ENCODE results near the gene BCL7C. TPM values are rescaled to one million over a fixed set of nuclear protein-coding genes. Genes with fewer than 3 reads are reported as not detected.
"Not testable (repeated sequence)": the region's sequence is repeated elsewhere in the genome, so short reads cannot be mapped to it uniquely, and the experiment has no call there.

The BCL7C gene
- total and polyA plus RNA-seq, 12 donors, result 24.2 to 68.8 (median 27.5) TPM

GRCh38 chr16:30894540-30895368, 877 bp upstream of the BCL7C start:
- Histone ChIP-seq H3K36me3 (peaks cover 0 to 30% (median 9%) of the 10 kb centered on the region in 9 donors), H3K27ac (peak overlapping the region; percentile 86 to 100 (median 96)), H3K4me1 (peaks cover 13 to 48% (median 36%) of the 10 kb centered on the region in 9 donors), H3K27me3 (no peaks in the 10 kb centered on the region), H3K4me3 (peak overlapping the region in 9 of 10 donors; percentile 4 to 100 (median 94)), H3K9me3 (no peaks in the 10 kb centered on the region)
- no peak for TF ChIP-seq CTCF (IDR thresholded peaks at IDR 0.05)
- intact Hi-C loops (cut with DNase I), result loop anchor here in 3 of 10 donors (1.0 to 5.0 kb wide), 3 partner anchors 28 to 50 kb away; no protein-coding TSS in a partner anchor
- WGBS, 2 donors, result 38 to 40% methylated on average over 16 of the region's 16 CpGs
- ATAC-seq (no peak), DNase-seq (no peak)

GRCh38 chr16:30893417-30893743, 497 bp downstream of the BCL7C start:
- ATAC-seq (peak in 1 of 8 donors; percentile 2), DNase-seq (peak in 1 of 2 donors; percentile 33)
- intact Hi-C loops (cut with DNase I), result loop anchor here in 1 of 10 donors (5.0 kb wide), 1 partner anchor 46 kb away; no protein-coding TSS in a partner anchor
- H3K4me1 ChIP-seq, result peaks cover 13 to 48% (median 36%) of the 10 kb centered on the region in 9 donors
- WGBS, 2 donors, result 1 to 3% methylated on average over 11 of the region's 11 CpGs
- H3K27ac ChIP-seq, result peak overlapping the region; percentile 92 to 100 (median 96)
- H3K4me3 ChIP-seq, result peak overlapping the region; percentile 73 to 100 (median 94)
- no peaks in the 10 kb centered on the region for H3K27me3 ChIP-seq
- no peaks in the 10 kb centered on the region for H3K9me3 ChIP-seq
- TF ChIP-seq CTCF (IDR thresholded peaks at IDR 0.05), result no peak
- peaks cover 0 to 44% (median 19%) of the 10 kb centered on the region in 9 donors for H3K36me3 ChIP-seq

- H3K9me3 ChIP-seq, result no peaks in the 10 kb centered on the region
- H3K36me3 ChIP-seq, result peaks cover 0 to 49% (median 19%) of the 10 kb centered on the region in 9 donors
- H3K27me3 ChIP-seq, result no peaks in the 10 kb centered on the region
- intact Hi-C loops (cut with DNase I), result loop anchor here in 1 of 10 donors (5.0 kb wide), 1 partner anchor 46 kb away; no protein-coding TSS in a partner anchor
- ATAC-seq (peak in 1 of 8 donors; percentile 0), DNase-seq (no peak)
- peak overlapping the region; percentile 73 to 100 (median 94) for H3K4me3 ChIP-seq
- peak overlapping the region in 9 of 10 donors; percentile 92 to 100 (median 96) for H3K27ac ChIP-seq
- WGBS, 2 donors, result 60 to 64% methylated on average over 20 of the region's 20 CpGs
- no peak for TF ChIP-seq CTCF (IDR thresholded peaks at IDR 0.05)
- H3K4me1 ChIP-seq, result peaks cover 13 to 48% (median 36%) of the 10 kb centered on the region in 9 donors
Measured at GRCh38 chr16:30892670-30893416, 1.0 kb downstream of the BCL7C start.

- peaks cover 0 to 65% (median 24%) of the 10 kb centered on the region in 9 donors for H3K36me3 ChIP-seq
- not testable (repeated sequence) for H3K27ac ChIP-seq, H3K4me3 ChIP-seq, ATAC-seq, H3K9me3 ChIP-seq, DNase-seq, H3K27me3 ChIP-seq
- peaks cover 9 to 37% (median 29%) of the 10 kb centered on the region in 9 donors for H3K4me1 ChIP-seq
- WGBS, 2 donors, result 93 to 96% methylated on average over 15 of the region's 15 CpGs
- intact Hi-C loops (cut with DNase I), result loop anchor here in 1 of 10 donors (5.0 kb wide), 1 partner anchor 44 kb away; no protein-coding TSS in a partner anchor
Measured at GRCh38 chr16:30891043-30891823, 2.6 kb downstream of the BCL7C start.
